SK-N-SH (cell line): ENCODE results near the gene YBX2.

Source experiments
- EP300 ChIP-seq, 2 experiments: IDR thresholded peaks; 2 replicates each; pipeline versions ENCODE4 v1.4.0 to v1.6.1; 2012; ENCODE audit warnings: borderline replicate concordance in 1 of 2, low read depth in 1 of 2, low read length in 1 of 2
- FOXM1 ChIP-seq: IDR thresholded peaks from 2 replicates; pipeline ENCODE4 v1.4.0; 2012; ENCODE audit warnings: low read depth, mild to moderate bottlenecking
- JUND ChIP-seq: IDR thresholded peaks from 2 replicates; pipeline ENCODE4 v1.4.0; 2012
- RFX5 ChIP-seq: IDR thresholded peaks from 2 replicates; pipeline ENCODE4 v1.6.1; 2012; ENCODE audit warnings: mild to moderate bottlenecking, improper control_type of control experiment, low read length
- SIN3A ChIP-seq: IDR thresholded peaks from 2 replicates; pipeline ENCODE4 v1.6.1; 2012; ENCODE audit warnings: low read depth, mild to moderate bottlenecking, low read length, moderate library complexity, borderline replicate concordance
- TEAD4 ChIP-seq: IDR thresholded peaks from 2 replicates; pipeline ENCODE4 v1.4.0; 2012; ENCODE audit warnings: mild to moderate bottlenecking, borderline replicate concordance; ENCODE audit not compliant: insufficient read depth
- TF ChIP-seq, protein P1 (sequence below): fragments of 200-600 bp; sonication (generic); IDR thresholded peaks from 2 replicates; pipeline ENCODE4 v1.6.1; 2017; ENCODE audit warnings: antibody characterized with exemption, mild to moderate bottlenecking, moderate library complexity

DNA sequence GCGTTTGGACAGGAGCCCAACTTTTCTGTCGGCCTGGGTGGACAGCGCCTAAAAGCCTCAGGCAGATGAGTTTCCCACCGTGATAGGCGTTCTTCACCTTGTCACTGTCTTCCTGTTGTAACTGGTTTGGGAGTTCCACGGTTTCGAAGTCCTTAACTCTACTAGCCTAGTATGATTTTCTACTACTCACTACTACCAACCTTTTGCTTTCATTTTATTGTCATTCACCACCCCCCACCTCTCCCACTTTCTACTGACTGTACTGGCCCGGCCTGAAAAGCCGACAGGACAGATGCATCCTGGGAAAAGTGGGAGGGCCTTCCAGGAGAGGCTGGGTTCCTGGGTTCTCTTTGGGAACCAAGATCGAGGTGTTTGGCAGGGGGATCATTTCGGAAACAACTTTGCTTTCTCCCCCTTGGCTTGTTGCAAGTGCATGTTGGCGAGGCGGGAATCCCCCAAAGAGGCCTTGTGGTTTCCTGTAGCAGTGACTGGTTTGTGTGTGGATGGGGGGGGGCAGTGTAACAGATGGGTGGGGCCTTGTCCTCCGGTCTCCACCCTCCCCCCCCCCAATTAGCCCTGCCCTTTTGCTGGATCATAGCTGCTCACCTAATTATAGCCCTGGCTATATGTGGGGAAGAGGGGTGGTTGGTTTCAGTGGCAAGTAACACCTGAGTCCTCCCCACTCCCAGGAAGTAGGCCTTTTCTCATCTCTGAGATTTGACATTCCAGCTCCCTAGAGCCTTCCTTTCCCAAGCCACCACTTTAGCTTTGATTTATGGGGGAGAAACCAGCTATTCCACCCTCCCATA, 14.4 kb upstream of the YBX2 start:
- TF ChIP-seq TEAD4 (no peak), EP300 (IDR thresholded peaks at IDR 0.05; ENCODE audit: borderline replicate concordance in 1 of 2, low read depth in 1 of 2, low read length in 1 of 2) (no peak), SIN3A (peak; percentile 39; the same call in 1 of the 2 replicates), JUND (no peak), FOXM1 (no peak), RFX5 (no peak)
- TF ChIP-seq, protein P1, sequence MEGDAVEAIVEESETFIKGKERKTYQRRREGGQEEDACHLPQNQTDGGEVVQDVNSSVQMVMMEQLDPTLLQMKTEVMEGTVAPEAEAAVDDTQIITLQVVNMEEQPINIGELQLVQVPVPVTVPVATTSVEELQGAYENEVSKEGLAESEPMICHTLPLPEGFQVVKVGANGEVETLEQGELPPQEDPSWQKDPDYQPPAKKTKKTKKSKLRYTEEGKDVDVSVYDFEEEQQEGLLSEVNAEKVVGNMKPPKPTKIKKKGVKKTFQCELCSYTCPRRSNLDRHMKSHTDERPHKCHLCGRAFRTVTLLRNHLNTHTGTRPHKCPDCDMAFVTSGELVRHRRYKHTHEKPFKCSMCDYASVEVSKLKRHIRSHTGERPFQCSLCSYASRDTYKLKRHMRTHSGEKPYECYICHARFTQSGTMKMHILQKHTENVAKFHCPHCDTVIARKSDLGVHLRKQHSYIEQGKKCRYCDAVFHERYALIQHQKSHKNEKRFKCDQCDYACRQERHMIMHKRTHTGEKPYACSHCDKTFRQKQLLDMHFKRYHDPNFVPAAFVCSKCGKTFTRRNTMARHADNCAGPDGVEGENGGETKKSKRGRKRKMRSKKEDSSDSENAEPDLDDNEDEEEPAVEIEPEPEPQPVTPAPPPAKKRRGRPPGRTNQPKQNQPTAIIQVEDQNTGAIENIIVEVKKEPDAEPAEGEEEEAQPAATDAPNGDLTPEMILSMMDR, result no peak
